HG03066 (cell line): Measurements from ENCODE around the gene SETDB2.

Experiments
- ATAC-seq: cut with Tn5 transposase; IDR thresholded peaks from one replicate; pipeline ENCODE4 v1.9.1; 2021; ENCODE audit warnings: low read depth; ENCODE audit not compliant: unreplicated experiment

SETDB2 gene, protein sequence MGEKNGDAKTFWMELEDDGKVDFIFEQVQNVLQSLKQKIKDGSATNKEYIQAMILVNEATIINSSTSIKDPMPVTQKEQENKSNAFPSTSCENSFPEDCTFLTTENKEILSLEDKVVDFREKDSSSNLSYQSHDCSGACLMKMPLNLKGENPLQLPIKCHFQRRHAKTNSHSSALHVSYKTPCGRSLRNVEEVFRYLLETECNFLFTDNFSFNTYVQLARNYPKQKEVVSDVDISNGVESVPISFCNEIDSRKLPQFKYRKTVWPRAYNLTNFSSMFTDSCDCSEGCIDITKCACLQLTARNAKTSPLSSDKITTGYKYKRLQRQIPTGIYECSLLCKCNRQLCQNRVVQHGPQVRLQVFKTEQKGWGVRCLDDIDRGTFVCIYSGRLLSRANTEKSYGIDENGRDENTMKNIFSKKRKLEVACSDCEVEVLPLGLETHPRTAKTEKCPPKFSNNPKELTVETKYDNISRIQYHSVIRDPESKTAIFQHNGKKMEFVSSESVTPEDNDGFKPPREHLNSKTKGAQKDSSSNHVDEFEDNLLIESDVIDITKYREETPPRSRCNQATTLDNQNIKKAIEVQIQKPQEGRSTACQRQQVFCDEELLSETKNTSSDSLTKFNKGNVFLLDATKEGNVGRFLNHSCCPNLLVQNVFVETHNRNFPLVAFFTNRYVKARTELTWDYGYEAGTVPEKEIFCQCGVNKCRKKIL

DNA sequence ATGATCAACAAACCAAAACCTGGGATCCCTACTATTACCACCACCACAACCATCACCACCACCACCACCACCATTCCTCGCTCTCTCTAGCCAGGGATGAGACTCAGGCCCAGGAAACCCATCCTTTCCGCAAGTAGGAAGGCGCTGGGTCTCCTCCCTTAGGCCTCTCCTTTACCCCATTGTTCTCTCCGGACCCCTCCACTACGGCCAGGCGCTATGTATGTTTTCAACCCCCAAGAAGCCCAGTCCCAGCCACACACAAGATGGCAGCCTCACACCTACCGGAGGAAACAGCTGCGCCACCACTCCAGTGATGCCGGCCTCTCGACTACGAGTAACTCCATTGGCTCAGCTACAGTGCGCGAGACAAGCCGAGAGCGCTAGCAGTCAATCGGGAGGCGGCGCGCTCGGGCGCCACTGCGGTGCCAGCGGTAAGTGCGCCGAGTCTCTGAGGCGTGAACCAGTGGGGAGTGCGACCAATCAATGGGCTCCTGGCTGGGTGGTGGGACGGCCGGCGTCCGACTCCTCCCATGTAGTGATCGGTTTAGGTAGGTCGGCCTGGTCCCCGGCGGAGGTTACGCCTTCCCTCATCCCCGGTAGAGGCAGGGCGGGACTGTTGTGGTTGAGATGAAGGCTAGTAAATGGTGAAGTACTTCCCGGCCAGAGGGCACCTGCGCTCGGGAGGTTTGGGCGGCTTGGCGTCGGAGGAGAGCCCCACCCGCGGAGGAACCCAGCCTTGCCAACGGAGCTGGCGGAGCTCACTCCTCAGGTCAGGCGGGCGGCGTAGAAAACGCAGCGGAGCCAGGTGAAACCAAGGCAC is at the start of gene SETDB2, which contains the start of gene CAB39L:
SETDB2 (plus strand) TSS at position 571 of the 820 bp plus-strand sequence. CDS start 7,620 bp downstream, outside the sequence.
CAB39L (minus strand) TSS at position 361 of the 820 bp plus-strand sequence. CDS start 61,154 bp downstream, outside the sequence.
- peak; percentile 94 for ATAC-seq

DNA sequence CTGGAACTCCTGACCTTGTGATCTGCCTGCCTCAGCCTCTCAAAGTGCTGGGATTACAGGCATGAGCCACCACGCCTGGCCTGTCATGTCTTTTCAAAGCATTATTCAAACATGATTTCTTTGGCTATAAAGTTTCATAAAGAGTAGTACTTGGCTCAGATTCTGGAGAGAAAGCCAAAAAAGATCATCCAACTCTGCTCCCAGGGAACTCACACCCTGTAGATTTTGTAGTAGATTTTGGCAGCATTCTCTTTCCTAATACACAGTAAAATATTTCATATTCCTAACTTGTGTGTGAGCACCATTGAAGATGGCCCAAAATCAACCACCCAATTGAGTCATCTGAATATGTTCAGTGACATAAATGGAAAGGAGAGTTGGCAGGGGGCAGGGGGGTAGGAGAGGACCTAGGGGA is 48.6 kb upstream of the SETDB2 start:
- no peak for ATAC-seq

DNA sequence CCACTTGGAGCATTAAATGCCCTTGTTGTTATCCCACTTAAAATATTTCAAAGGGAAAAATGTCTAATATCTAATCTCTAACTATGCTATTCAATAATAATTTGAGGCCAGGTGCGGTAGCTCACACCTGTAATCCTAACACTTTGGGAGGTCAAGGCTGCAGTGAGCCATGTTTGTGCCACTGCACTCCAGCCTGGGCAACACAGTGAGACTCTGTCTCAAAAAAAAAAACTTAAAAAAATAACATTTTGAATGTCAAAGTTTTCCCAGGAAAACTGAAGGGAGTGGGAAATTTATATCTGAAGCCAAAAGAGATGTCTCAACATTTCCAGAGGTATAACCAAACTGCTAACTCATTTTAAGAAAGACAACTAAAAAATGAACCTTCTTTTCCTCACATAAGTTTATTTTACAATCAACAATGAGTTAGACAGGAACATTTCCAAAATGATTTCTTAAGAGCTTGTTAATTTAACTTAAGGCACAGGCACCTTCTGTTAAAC is 48.1 kb upstream of the SETDB2 start:
- no peak for ATAC-seq

DNA sequence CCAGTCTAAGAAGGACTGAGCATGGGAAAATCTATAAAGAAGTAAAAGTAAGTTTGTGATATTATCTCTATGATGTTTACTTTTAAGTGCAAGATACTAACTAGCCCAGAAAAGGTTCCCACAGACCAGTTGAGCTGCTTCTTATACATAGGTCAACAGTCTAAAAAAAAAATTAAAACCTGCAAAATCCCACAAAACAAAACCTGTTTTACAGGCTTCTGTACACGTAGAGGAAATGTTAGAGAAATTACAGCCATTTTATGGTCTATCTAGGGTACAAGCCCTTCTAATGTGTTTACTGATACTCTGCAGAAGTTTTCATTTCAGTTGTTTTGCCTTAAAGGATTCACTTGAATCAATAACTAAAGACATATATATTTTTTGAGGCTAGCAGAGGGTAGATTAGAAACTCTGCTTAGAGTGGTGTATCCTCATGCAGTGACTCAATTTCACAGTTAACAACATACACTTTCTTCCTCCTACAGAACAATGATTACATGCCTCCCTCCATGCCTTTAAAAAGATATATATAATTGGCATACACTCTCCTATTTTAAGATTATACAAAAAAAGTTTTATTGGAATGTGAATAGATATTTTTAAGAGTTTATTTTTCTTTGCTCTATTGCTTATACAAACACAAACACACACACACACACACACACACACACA is 44.1 kb upstream of the SETDB2 start:
- ATAC-seq: no peak

DNA sequence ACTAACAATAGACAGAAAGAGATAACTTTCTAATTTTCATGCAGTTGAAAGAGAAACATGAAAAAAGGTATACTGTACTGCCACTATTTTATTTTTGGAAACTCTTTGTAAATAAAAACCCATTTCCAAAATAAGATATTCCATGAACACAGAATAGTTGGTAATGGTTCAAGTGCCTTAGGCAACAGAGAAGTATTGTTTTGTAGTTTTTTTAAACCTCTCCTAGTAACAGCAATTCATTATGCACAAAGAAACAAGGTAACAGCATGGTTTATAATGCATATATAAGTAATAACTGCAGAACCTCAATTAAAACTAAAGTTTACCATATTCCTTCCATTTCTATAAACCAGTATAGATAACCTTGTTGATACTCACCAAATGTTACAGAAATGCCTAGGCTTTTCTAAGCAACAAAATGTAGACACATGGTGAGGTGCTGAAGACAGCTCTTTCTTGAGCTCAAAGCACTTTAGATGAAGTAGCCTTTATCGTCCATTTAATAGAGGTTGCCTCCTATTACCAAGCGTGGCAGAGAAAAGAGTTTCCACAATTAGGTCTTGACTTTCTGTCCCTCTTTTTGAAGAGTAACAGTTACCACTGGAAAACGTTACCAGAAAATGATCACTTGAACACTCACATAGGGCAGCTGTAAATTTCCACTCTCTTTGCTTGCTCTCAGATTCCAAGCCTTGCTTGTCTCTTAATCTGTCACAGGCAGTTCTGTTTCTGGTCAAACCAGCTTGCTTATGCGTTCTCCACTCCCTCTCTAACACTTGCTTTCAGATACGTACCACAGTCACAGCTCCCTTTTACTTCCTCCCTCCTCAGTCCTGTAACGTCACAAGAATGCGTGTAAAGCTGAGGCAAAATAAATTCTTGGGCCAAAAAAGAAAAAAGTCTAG is 43.1 kb upstream of the SETDB2 start:
- no peak for ATAC-seq

DNA sequence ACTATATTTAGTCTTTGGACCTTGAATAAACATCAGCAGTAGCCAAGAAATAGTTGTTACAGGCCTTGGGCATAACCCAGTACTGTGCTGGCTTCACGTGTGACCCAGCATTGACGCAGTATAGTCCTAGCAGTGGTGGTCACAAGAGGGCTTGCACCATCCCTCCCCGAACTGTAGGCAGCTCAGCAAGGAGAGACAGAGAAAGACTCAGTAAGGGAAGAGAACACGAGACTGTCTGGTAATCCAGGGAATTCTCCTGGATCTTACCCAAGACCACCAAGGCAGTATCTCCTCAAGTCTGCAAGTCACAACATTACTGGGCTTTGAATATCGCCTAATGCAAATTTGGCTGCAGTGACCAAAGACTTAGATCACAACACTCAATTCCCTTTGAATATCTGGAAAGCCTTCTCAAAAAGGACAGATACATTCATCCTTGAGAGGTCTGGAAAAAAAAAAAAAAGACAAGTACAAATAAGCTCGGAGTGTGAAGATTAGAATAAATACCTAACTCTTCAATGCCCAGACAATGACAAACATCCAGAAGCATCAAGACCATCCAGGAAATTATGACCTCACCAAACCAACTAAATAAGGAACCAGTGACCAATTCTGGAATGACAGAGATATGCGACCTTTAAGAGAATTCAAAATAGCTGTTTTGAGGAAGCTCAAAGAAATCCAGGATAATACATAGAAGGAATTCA is 39.9 kb upstream of the SETDB2 start:
- ATAC-seq: no peak

DNA sequence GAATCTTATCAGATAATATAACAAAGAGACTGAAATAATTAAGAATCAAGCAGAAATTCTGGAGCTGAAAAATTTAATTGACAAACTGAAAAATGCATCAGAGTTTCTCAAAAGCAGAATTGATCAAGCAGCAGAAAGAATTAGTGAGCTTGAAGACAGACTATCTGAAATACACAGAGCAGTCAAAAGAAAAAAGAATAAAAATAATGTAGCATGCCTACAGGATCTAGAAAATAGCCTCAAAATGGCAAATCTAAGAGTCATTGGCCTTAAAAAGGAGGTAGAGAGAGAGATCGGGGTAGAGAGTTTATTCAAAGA is 39.4 kb upstream of the SETDB2 start:
- no peak for ATAC-seq

DNA sequence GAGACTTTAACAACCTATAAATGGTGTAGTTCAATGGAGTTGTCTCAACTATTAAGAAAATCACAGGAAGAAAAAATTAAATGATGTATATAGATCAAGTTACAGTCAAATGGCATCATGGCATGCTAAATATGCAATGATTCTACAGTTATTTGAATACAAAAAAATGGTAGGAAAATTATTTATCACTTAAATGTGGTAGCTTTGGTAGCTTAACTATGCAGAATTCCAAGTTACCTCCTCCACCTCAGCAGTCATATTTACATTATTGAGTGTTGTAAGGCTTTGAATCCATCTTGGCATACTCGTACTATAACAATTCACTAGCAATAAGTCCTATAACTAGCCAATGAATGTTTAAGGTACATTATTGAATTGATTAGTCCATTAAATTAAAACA is 37.0 kb upstream of the SETDB2 start:
- no peak for ATAC-seq

DNA sequence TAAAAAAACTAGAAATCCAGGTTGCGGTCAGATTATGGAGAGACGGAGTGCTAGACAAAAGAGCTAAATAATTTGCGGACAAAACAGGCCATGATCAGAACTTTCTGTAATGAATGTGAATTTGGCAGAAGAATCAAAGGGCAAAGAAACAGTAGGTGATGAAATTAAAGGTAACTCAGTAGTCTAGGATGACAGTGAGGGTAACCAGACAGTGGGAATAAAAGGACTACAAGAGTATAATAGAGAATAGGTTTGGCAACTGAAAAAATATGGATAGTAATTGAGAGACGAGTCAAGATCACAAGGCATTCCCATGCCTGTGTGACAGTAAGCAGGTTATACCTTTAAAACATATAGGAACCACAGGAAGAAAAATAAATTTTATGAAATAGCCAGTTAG is 36.1 kb upstream of the SETDB2 start:
- no peak for ATAC-seq

DNA sequence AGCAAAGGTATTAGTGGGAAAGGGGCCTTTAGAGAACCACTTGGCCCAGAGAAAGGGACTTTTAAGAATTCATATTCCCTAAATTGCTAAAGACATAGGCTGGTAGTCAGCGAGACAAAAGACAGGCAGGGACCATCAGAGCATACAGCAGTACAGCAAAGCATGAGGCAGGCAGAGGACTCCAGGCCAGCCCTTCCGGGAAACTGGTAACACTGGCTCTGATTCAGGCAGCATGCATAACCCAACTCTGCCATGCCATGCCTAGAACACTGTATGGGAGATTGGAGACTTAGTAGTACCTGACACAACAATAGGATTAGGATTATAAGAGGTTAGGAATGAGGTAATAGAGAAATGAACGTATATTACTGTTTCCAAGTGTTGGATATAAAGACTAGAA is 35.1 kb upstream of the SETDB2 start:
- no peak for ATAC-seq

DNA sequence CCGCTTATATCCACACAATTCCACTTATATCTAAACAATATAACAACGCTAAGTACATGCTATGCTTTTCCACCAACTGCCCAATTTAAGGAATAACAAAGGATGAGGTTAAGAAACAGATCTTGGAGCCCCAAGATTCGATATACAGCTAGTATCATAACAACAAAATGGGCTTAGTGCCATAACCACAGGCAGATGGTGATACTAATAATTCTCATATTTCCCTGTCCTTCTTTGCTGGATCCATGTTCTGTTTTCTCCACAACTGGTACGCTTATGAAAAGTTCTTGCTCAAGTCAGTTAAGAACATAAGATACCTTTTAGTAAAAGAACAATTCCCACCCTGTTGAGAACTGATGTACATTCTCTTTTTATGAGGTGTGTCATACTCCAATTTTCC is 34.1 kb upstream of the SETDB2 start:
- no peak for ATAC-seq

DNA sequence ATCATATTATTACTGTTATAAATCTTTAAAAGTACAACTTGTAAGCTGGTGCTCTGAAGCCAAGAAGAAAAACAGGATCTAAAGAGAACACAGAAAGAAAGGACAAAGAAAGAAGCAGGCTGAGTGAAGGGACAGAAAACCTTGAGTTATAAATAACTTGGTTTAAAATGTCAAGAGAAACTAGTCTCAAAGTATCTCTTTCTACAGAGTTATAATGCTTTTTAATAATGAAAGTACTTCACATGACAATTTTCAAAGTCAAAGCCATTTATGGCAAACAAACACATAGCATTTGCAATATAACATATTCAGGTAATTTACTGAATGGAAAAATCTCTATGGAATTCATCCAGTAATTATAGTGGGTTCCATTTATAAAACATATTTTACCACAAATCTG is 33.6 kb upstream of the SETDB2 start:
- no peak for ATAC-seq

DNA sequence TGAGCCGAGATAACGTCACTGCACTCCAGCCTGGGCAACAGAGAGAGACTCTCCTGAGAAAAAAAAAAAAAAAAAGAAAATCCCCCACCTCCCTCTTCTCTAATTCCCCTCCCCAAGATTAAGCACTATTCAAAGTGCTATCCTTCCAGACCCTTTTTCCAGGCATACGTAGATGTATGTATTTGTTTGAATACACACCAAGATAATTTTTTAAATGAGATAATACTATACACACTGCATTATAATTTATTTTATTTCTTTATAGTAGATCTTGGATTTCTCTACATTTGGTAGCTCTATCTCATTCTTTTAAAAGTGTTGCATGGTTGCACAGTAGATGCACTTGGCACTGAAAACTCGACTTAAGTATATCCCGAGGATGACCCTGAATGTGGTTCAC is 32.7 kb upstream of the SETDB2 start:
- ATAC-seq: no peak

DNA sequence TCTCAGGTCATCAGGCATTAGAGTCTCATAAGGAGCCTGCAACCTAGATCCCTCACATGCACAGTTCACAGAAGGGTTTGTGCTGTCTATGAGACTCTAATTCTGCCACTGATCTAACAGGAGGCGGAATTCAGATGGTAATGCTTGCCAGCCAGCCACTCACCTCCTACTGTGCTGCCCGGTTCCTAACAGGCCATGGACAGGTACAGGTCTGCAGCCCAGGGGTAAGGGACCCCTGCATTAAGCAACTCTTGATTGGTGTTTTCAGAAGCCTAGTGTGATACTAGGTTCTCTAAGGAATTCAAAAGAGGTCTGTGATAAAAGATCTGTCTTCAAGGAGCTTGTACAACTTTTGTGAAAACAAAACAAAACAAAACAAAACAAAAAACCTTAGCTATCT is 31.3 kb upstream of the SETDB2 start:
- ATAC-seq: no peak

DNA sequence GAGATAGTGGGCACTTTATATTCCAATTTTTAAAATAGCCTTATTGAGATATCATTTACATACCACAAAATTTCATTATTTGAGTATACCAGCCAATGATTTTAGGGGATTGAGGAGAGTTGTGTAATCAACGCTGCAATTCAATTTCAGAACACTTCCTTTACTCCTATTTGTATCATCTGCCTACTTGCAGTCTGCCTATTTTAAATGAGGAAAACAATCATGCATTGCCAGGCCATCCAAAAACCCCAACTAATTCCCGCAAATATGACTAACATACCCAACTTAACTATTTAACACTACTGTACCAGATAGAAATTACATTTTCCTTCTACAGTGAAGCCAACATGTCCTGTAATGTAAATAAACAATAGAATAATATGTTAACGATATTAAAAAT is 26.9 kb upstream of the SETDB2 start:
- ATAC-seq: no peak

DNA sequence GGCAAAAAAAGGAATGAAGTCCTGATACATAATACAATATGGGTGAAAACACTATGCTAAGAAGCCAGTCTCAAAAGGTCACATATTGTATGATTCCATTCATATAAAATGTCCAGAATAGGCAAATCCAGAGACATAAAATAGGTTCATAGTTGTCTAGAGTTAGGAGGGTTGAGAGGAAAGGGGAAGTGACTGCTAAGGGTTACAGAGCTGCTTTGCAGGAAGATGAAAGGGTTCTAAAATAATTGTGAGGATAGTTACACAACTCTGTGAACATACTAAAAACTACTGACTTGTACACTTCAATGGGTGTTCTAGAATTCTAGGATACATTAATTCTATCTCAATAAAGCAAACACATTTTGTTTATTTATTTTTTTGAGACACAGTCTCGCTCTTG is 25.9 kb upstream of the SETDB2 start:
- no peak for ATAC-seq

DNA sequence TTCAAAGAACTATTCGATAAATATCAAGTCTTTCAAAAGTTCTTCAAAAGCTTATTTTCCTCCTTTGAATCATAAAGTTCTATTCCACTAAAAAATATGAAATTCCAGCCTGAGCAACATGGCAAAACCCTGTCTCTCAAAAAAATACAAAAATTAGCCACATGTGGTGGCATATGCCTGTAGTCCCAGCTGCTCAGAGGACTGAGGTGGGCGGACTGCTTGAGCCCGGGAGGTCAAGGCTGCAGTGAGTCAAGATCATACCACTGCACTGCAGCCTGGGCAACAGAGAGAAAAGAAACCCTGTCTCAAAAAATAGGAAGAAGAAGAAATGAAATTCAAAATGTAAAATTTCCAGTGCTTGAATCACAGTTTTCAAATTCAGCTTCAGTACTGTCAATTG is 24.8 kb upstream of the SETDB2 start:
- no peak for ATAC-seq

DNA sequence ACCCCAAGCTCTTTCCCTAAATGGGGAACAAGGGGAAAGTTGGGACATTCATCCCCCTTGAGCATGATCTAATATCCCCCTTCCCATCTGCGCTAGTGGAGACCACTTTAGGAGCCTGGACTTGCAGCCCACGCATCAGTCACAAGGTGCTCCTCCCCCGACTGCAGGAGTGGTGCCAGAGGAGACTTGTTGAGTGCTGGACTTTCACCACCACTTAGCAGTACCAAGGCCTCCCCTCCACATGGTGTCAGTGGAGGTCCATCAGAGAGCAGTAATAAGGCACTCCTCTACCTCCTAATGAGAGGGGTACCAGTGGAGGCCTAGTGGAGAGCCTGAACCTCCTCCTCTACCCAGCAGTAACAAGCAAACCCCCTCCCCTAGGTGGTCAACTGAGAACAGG is 22.7 kb upstream of the SETDB2 start:
- peak; percentile 92 for ATAC-seq

DNA sequence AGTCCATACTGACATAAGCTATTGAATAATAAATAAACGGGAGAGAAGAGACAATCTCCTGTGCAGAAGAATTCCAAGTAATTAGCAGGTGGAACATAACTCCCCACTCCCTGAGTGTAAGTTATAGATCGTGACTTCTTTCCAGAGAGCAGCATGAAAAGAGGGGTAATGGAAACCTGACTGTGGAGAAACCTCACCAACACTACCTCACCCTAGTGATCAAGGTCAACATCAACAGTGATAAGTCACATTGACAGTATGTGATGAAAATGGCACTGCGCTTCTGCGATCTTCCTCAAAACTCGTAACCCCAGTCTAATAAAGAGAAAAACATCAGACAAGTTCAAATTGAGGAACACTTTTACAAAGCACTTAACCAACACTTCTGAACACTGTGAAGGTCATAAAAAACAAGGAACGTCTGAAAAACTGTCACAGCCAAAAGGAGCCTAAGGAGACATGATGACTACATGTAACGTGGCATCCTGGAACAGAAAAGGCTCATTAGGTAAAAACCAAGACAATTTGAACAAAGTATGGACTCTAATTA is 20.0 kb upstream of the SETDB2 start:
- ATAC-seq: no peak
